Left kidney (tissue), 2 donors: ENCODE data around the gene SLC6A11. TPM values are rescaled to one million over a fixed set of nuclear protein-coding genes. Genes with fewer than 3 reads are reported as not detected.

Source experiments
- DNase-seq: peaks from one replicate; pipeline ENCODE4 v3.0.0-alpha.2; 2013
- polyA plus RNA-seq: library from polyadenylated mRNA; unstranded; fragments of 120-200 nt; gene quantifications from one replicate; pipeline ENCODE4 v1.2.1, GENCODE V29; 2013; ENCODE audit not compliant: insufficient read length

SLC6A11 gene
- polyA plus RNA-seq, 1 donor, result 0.10 TPM

- no peak for DNase-seq
These were observed 165.9 kb downstream of the SLC6A11 start for GRCh38 chr3:10981961-10982360.

- DNase-seq, result no peak
These were observed 166.8 kb downstream of the SLC6A11 start for GRCh38 chr3:10982782-10983181.

- peak; percentile 25 for DNase-seq
These were observed 167.3 kb downstream of the SLC6A11 start for GRCh38 chr3:10983219-10983916.

- no peak for DNase-seq
These were observed 168.4 kb downstream of the SLC6A11 start for GRCh38 chr3:10984371-10984896.

- no peak for DNase-seq
These were observed 169.2 kb downstream of the SLC6A11 start for GRCh38 chr3:10985181-10985580.

GRCh38 chr3:10986592-10986991 is 170.6 kb downstream of the SLC6A11 start:
- no peak for DNase-seq

- DNase-seq, result no peak
These were observed 172.1 kb downstream of the SLC6A11 start for GRCh38 chr3:10988001-10988665.

GRCh38 chr3:10988991-10989484 is 173.0 kb downstream of the SLC6A11 start:
- no peak for DNase-seq

Other genes with a start within 250 kb of the SLC6A11 start
- 1.7 TPM for gene SLC6A1, start 176.5 kb downstream of the SLC6A11 start, polyA plus RNA-seq